Hepatocyte (in vitro differentiated cells): ENCODE data around the gene KCP.

Experiments used
- CTCF ChIP-seq: fragments of 200-600 bp; sonication (generic); IDR thresholded peaks from 2 replicates; pipeline ENCODE4 v1.5.1; 2016; ENCODE audit warnings: antibody characterized with exemption, mild to moderate bottlenecking; ENCODE audit not compliant: poor library complexity
- EZH2 ChIP-seq: fragments of 200-600 bp; sonication (generic); IDR thresholded peaks from 2 replicates; pipeline ENCODE4 v1.6.1; 2016; ENCODE audit warnings: antibody characterized with exemption, mild to moderate bottlenecking, borderline replicate concordance

DNA sequence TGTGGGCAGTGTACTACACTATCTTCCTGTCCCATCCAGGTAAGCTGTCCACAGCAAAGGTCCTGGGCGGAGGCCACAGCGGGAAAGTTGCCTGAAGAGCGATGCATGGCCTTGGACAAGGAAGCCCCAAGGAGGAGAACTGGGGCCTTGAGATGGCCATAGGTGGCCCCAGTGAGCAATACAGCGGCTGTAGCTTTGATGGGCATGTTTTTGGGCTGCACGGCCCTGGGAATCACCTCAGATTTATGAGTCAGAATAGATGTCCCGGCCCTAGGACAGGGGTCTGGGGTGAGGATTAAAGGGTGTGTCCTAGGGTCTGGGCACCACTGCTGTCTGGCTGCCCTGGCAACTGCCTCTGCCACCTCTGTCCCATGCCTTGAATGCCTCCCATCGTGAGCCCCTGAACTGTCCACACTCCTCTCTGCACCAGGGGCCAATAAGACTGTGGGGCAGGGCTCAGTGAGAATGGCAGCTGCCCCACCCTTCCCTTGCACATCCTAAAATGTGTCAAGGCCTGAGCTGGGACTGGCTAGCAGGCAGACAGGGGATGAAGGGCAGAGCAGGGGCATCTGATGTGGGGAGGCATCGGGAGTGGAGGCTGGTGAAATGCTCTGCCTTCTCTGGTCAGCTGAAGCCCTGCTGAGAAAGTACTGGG is 17.8 kb upstream of the KCP start:
- TF ChIP-seq CTCF (no peak), EZH2 (no peak)
